Measurements from ENCODE around the gene CLEC16A.

CLEC16A gene

GRCh38 chr16:11064851-11065250, 120.5 kb downstream of the CLEC16A start:
- CTCF ChIA-PET: interaction anchor here (0.6 to 1.0 kb wide), 2 partner anchors 94 to 234 kb away, joined by 3 to 4 read pairs; no protein-coding TSS in a partner anchor

GRCh38 chr16:11066261-11066870, 122.0 kb downstream of the CLEC16A start:
- TF ChIP-seq, protein P1, sequence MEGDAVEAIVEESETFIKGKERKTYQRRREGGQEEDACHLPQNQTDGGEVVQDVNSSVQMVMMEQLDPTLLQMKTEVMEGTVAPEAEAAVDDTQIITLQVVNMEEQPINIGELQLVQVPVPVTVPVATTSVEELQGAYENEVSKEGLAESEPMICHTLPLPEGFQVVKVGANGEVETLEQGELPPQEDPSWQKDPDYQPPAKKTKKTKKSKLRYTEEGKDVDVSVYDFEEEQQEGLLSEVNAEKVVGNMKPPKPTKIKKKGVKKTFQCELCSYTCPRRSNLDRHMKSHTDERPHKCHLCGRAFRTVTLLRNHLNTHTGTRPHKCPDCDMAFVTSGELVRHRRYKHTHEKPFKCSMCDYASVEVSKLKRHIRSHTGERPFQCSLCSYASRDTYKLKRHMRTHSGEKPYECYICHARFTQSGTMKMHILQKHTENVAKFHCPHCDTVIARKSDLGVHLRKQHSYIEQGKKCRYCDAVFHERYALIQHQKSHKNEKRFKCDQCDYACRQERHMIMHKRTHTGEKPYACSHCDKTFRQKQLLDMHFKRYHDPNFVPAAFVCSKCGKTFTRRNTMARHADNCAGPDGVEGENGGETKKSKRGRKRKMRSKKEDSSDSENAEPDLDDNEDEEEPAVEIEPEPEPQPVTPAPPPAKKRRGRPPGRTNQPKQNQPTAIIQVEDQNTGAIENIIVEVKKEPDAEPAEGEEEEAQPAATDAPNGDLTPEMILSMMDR (conservative IDR thresholded peaks at IDR 0.05; ENCODE audit: low read depth): no peak
- no peak overlapping the region for H3K27ac ChIP-seq
- POLR2A ChIA-PET (ENCODE audit: low non-redundant PET): no interaction called here
- DNase-seq (ENCODE audit: low spot score): no peak
- CTCF ChIA-PET: no interaction called here

More at GRCh38 chr16:11064851-11065250, 120.5 kb downstream of the CLEC16A start:
- POLR2A ChIA-PET (ENCODE audit: low non-redundant PET): no interaction called here
- DNase-seq (ENCODE audit: low spot score): no peak
- H3K27ac ChIP-seq: no peak overlapping the region
- TF ChIP-seq, protein P1 (conservative IDR thresholded peaks at IDR 0.05; ENCODE audit: low read depth): no peak

DNA sequence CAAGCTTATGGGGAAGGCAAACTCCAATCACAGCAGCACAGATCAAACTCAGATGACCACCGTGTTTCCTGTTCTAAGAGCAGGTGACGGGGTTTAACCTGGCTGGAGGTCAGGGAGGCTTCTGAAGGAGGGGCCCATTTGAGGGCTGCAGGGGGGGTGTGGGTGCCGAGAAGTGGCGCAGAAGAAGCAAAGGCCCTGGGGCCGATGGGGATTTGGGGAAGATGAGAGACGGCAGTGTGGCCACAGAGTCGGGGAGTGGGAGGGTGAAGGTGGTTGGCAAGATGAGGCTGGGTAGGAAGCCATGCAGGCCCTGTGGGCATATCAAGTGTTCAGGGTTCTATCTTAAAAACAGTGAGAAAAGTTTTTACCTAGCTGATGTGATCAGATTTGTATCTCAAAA, 122.9 kb downstream of the CLEC16A start:
- POLR2A ChIA-PET (ENCODE audit: low non-redundant PET): no interaction called here

DNA sequence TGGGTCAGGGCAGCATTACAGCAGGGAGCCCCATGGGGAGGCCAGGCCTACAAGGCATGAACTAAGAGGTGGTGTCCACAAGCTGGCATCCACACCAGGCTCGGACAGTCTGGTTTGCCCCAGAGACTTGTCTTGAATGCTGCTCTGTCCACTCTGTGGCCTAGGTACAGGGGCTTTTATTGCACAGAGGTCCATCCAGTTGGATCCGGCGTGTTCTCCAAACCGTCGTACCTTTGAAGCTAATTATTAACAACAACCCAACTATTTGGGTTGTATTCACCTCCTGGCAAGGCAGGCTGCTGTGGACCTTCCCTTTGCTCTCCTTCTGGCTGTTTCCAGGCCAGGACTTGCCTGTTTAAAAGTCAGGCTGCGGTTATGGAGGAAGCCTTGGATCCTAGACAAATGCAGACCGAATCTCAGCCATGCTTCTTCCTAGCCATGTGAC, 123.4 kb downstream of the CLEC16A start:
- CTCF ChIA-PET: interaction anchor here (0.6 kb wide), 2 partner anchors 34 to 674 kb away, joined by 4 to 6 read pairs; no protein-coding TSS in a partner anchor
- H3K27ac ChIP-seq: no peak overlapping the region
- POLR2A ChIA-PET (ENCODE audit: low non-redundant PET): no interaction called here
- no peak for DNase-seq (ENCODE audit: low spot score)
- TF ChIP-seq, protein P1 (conservative IDR thresholded peaks at IDR 0.05; ENCODE audit: low read depth): no peak

More for the DNA sequence above, 122.9 kb downstream of the CLEC16A start:
- H3K27ac ChIP-seq: no peak overlapping the region
- TF ChIP-seq, protein P1 (conservative IDR thresholded peaks at IDR 0.05; ENCODE audit: low read depth): no peak
- CTCF ChIA-PET: interaction anchor here (0.6 kb wide), 1 partner anchor 675 kb away, joined by 6 read pairs; no protein-coding TSS in a partner anchor
- no peak for DNase-seq (ENCODE audit: low spot score)

DNA sequence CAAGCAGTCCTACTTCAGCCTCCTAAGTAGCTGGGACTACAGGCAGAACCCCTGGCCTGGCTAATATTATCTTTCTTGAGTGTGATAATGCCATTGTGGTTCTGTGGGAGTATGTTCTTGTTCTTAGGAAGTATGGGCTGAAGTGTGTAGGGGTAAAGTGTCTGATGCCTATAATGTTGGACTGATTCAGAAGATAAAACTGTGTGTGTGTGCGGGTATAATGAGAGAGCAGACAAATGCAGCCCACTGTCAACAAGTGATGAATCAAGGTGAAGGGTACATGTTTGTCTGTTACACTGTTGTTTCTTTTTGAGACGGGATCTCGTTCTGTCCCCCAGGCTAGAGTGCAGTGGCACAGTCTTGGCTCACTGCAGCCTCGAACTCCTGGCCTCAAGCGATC, 127.5 kb downstream of the CLEC16A start:
- TF ChIP-seq, protein P1 (conservative IDR thresholded peaks at IDR 0.05; ENCODE audit: low read depth): no peak
- no peak for DNase-seq (ENCODE audit: low spot score)
- ChIA-PET CTCF (no interaction called here), POLR2A (ENCODE audit: low non-redundant PET) (no interaction called here)
- no peak overlapping the region for H3K27ac ChIP-seq

DNA sequence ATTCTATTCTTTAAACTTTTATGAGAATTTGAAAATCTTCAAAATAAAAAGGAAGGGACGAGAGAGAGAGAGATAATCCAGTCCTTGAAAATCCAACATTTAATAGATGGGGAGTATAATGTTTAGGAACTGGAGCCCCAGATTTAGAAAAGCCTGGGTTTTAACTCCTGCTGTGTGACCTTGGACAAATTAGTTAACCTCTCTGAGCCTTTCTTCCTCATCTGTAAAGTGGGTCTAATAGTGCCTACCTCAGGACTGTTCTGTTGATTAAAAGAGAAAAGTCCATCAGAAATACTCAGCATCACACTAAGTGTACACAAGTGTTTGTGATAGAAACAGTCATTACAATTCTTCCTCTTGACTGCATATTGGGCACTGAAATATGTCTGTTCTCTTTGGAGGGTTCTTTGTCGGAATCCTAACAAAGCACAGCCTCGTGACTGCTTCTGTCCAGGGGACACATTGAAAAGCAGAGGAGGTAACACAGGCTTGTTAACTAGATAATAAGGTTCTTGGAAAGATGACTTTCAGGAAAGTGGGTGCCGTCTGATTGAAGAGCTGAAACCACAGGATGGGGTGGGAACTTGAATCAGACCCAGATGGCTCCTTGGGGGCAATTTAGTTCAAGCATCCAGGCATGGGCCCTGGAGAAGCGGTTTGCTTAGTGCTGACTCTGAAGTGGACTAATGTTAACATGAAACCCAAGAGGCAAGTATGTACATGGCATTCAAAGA, 128.2 kb downstream of the CLEC16A start:
- TF ChIP-seq, protein P1 (conservative IDR thresholded peaks at IDR 0.05; ENCODE audit: low read depth): no peak
- POLR2A ChIA-PET (ENCODE audit: low non-redundant PET): no interaction called here
- DNase-seq (ENCODE audit: low spot score): no peak
- CTCF ChIA-PET: no interaction called here
- H3K27ac ChIP-seq: no peak overlapping the region

Measured in RWPE1 (cell line).